A673 (cell line): ENCODE measurements around the gene SF3A1.

Experiments used
- CTCF ChIP-seq: fragments of 300-800, 200-600 bp; sonication (generic); conservative IDR thresholded peaks from 2 replicates; pipeline ENCODE4 v1.5.1; 2017; ENCODE audit warnings: low read depth, mild to moderate bottlenecking, antibody characterized with exemption, low read length, moderate library complexity, mixed read lengths
- EZH2 ChIP-seq: fragments of 200-600 bp; sonication (generic); IDR thresholded peaks from 2 replicates; pipeline ENCODE4 v1.6.1; 2017; ENCODE audit warnings: borderline replicate concordance, low read depth, mild to moderate bottlenecking, mixed read lengths, antibody characterized with exemption, low read length; ENCODE audit not compliant: poor library complexity, severe bottlenecking

- TF ChIP-seq CTCF (no peak), EZH2 (no peak)
Observed at GRCh38 chr22:30315962-30316576, 40.6 kb downstream of the SF3A1 start.
